Astrocyte of the spinal cord (primary cell): ENCODE data around the gene NEURL2.
A peak's percentile ranks its signal among the peaks of the same experiment; 100 is the strongest.
"Not testable (repeated sequence)": the region's sequence is repeated elsewhere in the genome, so short reads cannot be mapped to it uniquely, and the experiment has no call there.

ENCODE experiments used
- DNase-seq: peaks from one replicate; pipeline ENCODE4 v3.0.0; 2011; ENCODE audit warnings: low read depth, low spot score
- H3K4me3 ChIP-seq: 2 replicates; pipeline ENCODE4 v1.5.1; 2011; ENCODE audit warnings: low read depth, mild to moderate bottlenecking, low read length, moderate library complexity
- CTCF ChIP-seq: IDR thresholded peaks from 2 replicates; pipeline ENCODE4 v1.5.1; 2012; ENCODE audit warnings: low read depth, mild to moderate bottlenecking, low read length, inconsistent platforms
- in situ Hi-C: cut with HindIII; loops from 2 replicates; pipeline ENCODE4 v1.10.0; 2017; ENCODE audit warnings: low sequenced_read_pairs

Gene NEURL2

GRCh38 chr20:45935416-45936046 is 44.5 kb upstream of the NEURL2 start:
- no peak for TF ChIP-seq CTCF
- no peak for DNase-seq
- in situ Hi-C loops = no loop called here

GRCh38 chr20:45934586-45935415 is 43.8 kb upstream of the NEURL2 start, which contains the start of gene PCIF1:
TSS of gene PCIF1 (plus strand) at chr20:45934683. CDS start at chr20:45939000, 4,317 bp downstream.
- peak within 1 kb of the TSS; percentile 95 for H3K4me3 ChIP-seq
- peak; percentile 98 for DNase-seq
- no peak for TF ChIP-seq CTCF
- in situ Hi-C loops = no loop called here

More at GRCh38 chr20:45935416-45936046, 44.5 kb upstream of the NEURL2 start:
- H3K4me3 ChIP-seq = peak overlapping the region; percentile 54

GRCh38 chr20:45934046-45934585 is 43.1 kb upstream of the NEURL2 start:
- TF ChIP-seq CTCF = no peak
- DNase-seq = peak; percentile 65
- in situ Hi-C loops = no loop called here
- peak overlapping the region; percentile 95 for H3K4me3 ChIP-seq

GRCh38 chr20:45933266-45934045 is 42.4 kb upstream of the NEURL2 start:
- peak overlapping the region; percentile 95 for H3K4me3 ChIP-seq
- in situ Hi-C loops = no loop called here
- DNase-seq = peak; percentile 82
- peak; percentile 52 for TF ChIP-seq CTCF

GRCh38 chr20:45931680-45932079 is 40.7 kb upstream of the NEURL2 start:
- H3K4me3 ChIP-seq, in situ Hi-C loops, DNase-seq: not testable (repeated sequence)

GRCh38 chr20:45927071-45927878 is 36.3 kb upstream of the NEURL2 start:
- in situ Hi-C loops = no loop called here
- no peak for TF ChIP-seq CTCF
- DNase-seq = no peak

More at GRCh38 chr20:45927071-45927878, 36.3 kb upstream of the NEURL2 start:
- no peak overlapping the region for H3K4me3 ChIP-seq
